Caco-2 (cell line): ENCODE measurements around the gene CAPN15. TPM values are rescaled to one million over a fixed set of nuclear protein-coding genes. Genes with fewer than 3 reads are reported as not detected.

ENCODE experiments used
- BruUV-seq: library from RNA; stranded (reverse); fragments of 400-500 nt; replicated peaks from 2 replicates; lab custom pipeline; 2021; lab: Mats Ljungman, UMichigan
- CTCF ChIA-PET: fragments of 300-600 bp; sonication (Branson Sonifier 250); formaldehyde crosslinking; loops from one replicate; lab custom pipeline; 2022; ENCODE audit warnings: antibody characterized with exemption; lab: Charles Lee
- POLR2A ChIA-PET: fragments of 300-600 bp; sonication (Branson Sonifier 250); formaldehyde crosslinking; loops from one replicate; lab custom pipeline; 2022; ENCODE audit warnings: antibody characterized with exemption; lab: Charles Lee
- DNase-seq, 2 experiments: peaks; one replicate each; pipeline versions ENCODE4 v3.0.0 to v3.0.0-alpha.2; 2020 to 2022
- H3K27me3 ChIP-seq: replicated peaks from 2 replicates; pipeline ENCODE4 v1.6.0; 2011; ENCODE audit warnings: low read length; ENCODE audit not compliant: control insufficient read depth, insufficient read depth
- H3K36me3 ChIP-seq: 2 replicates; pipeline ENCODE4 v1.5.1; 2011; ENCODE audit warnings: low read length; ENCODE audit not compliant: control insufficient read depth, insufficient read depth
- H3K4me1 ChIP-seq: fragments of 250-450 bp; sonication (Bioruptor Pico); 2 replicates; pipeline ENCODE4 v1.5.1; 2020; ENCODE audit warnings: mild to moderate bottlenecking
- H3K4me3 ChIP-seq: 2 replicates; pipeline ENCODE4 v1.5.1; 2011; ENCODE audit warnings: low read depth, mild to moderate bottlenecking, control low read depth, low read length
- H3K9me3 ChIP-seq: fragments of 250-450 bp; sonication (Bioruptor Pico); 2 replicates; pipeline ENCODE4 v1.5.1; 2020; ENCODE audit warnings: mild to moderate bottlenecking, moderate library complexity
- H3K27ac Mint-ChIP-seq: one replicate; pipeline ENCODE4 v1.8.0; 2022; ENCODE audit warnings: mixed read lengths; ENCODE audit not compliant: unreplicated experiment
- H3K27me3 Mint-ChIP-seq: one replicate; pipeline ENCODE4 v1.8.0; 2022; ENCODE audit warnings: mixed read lengths; ENCODE audit not compliant: insufficient read depth, unreplicated experiment
- H3K36me3 Mint-ChIP-seq: one replicate; pipeline ENCODE4 v1.8.0; 2022; ENCODE audit warnings: mild to moderate bottlenecking, mixed read lengths; ENCODE audit not compliant: insufficient read depth, unreplicated experiment
- H3K4me1 Mint-ChIP-seq: one replicate; pipeline ENCODE4 v1.8.0; 2022; ENCODE audit warnings: low read depth, mixed read lengths; ENCODE audit not compliant: unreplicated experiment
- H3K4me3 Mint-ChIP-seq: one replicate; pipeline ENCODE4 v1.8.0; 2022; ENCODE audit warnings: mild to moderate bottlenecking, moderate library complexity, mixed read lengths; ENCODE audit not compliant: unreplicated experiment
- H3K9me3 Mint-ChIP-seq: one replicate; pipeline ENCODE4 v1.8.0; 2022; ENCODE audit warnings: mixed read lengths; ENCODE audit not compliant: unreplicated experiment
- CTCF ChIP-seq, 2 experiments: fragments of 200-600 bp in 1 of 2; IDR thresholded peaks; 1 replicate in 1 of 2; 2 replicates in 1 of 2; pipeline versions ENCODE4 v1.5.1 to v1.8.0; 2011 to 2022; ENCODE audit warnings: antibody characterized with exemption in 1 of 2, control low read depth in 1 of 2, inconsistent platforms in 1 of 2, low read depth in 1 of 2, low read length in 1 of 2, mild to moderate bottlenecking in 1 of 2, moderate library complexity in 1 of 2; ENCODE audit not compliant: insufficient read depth in 1 of 2, severe bottlenecking in 1 of 2, unreplicated experiment in 1 of 2
- intact Hi-C: fragments of 100-400 bp; cut with micrococcal nuclease; formaldehyde crosslinking; loops from one replicate; pipeline ENCODE4 v1.10.0; 2022; ENCODE audit not compliant: unreplicated experiment
- total RNA-seq: library from RNA; stranded (reverse); gene quantifications from 2 replicates; pipeline ENCODE4 v1.2.3, GENCODE V29; 2022

CAPN15 gene
- total RNA-seq, 1 experiment from 2014 or later = 85.3 TPM

DNA sequence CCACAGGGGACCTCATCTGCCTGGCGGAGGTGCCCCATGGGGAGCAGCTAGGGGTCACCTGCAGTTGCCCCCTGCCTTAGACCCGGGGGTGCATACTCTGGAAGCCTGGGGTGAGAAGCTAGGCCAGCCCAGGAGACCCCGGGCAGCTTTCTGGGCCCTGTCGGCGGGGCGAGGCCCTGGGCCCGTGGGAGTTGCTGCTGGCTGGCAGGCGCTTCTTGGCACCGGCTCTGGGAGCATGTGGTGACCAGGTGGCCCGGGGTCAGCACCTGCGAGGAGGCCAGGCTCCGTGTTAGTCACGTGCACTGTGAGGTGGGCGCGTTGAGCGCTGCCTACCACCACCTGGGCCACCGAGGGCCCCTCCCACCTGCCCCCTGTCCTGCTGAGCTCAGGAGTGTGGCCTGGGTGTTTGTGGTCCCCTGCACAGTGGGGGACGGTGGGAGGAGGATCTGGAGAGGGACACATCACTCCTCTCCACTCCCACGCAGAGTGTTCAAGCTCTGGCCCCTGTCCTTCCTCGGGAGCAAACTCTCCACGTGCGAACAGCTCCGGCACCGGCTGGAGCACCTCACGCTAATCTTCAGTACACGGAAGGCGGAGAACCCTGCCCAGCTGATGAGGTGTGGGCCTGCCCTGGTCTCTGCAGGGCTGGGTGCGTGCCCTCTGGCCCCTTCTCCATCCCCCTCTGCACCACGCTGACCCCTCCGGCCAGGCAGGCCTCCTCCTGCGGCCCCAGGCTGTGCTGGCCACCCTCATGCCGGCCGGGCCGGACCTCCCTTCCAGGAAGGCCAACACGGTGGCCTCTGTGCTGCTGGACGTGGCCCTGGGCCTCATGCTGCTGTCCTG lies 48.1 kb downstream of the CAPN15 start:
- Histone ChIP-seq H3K4me1 (no peaks in the 10 kb centered on the region), H3K4me3 (no peak overlapping the region), H3K9me3 (no peaks in the 10 kb centered on the region), H3K36me3 (no peaks in the 10 kb centered on the region), H3K27me3 (no peaks in the 10 kb centered on the region)
- Mint-ChIP-seq H3K27ac (no peak overlapping the region), H3K36me3 (peaks cover 6% of the 10 kb centered on the region), H3K4me3 (no peak overlapping the region), H3K9me3 (no peaks in the 10 kb centered on the region), H3K27me3 (no peaks in the 10 kb centered on the region), H3K4me1 (peaks cover 12% of the 10 kb centered on the region)
- no peak for DNase-seq
- ChIA-PET POLR2A (no interaction called here), CTCF (no interaction called here)
- intact Hi-C loops = no loop called here
- no TSS peak for BruUV-seq
- TF ChIP-seq CTCF (IDR thresholded peaks at IDR 0.05; ENCODE audit: insufficient read depth in 1 of 2, low read depth in 1 of 2, low read length in 1 of 2, severe bottlenecking in 1 of 2, unreplicated experiment in 1 of 2) = no peak

- POLR2A ChIA-PET = no interaction called here
- Histone ChIP-seq H3K27me3 (no peaks in the 10 kb centered on the region), H3K9me3 (no peaks in the 10 kb centered on the region), H3K4me3 (no peak overlapping the region), H3K4me1 (no peaks in the 10 kb centered on the region), H3K36me3 (no peaks in the 10 kb centered on the region)
- Mint-ChIP-seq H3K4me1 (peaks cover 6% of the 10 kb centered on the region), H3K4me3 (no peak overlapping the region), H3K27ac (no peak overlapping the region), H3K27me3 (no peaks in the 10 kb centered on the region), H3K9me3 (no peaks in the 10 kb centered on the region), H3K36me3 (peaks cover 6% of the 10 kb centered on the region)
- CTCF ChIA-PET = interaction anchor here (0.5 to 1.2 kb wide), 2 partner anchors 8 to 9 kb away, joined by 3 to 6 read pairs; no protein-coding TSS in a partner anchor
- no TSS peak for BruUV-seq
- no peak for DNase-seq
- no peak for TF ChIP-seq CTCF (IDR thresholded peaks at IDR 0.05; ENCODE audit: insufficient read depth in 1 of 2, low read depth in 1 of 2, low read length in 1 of 2, severe bottlenecking in 1 of 2, unreplicated experiment in 1 of 2)
- intact Hi-C loops = no loop called here
Observed at GRCh38 chr16:576197-576822, 48.8 kb downstream of the CAPN15 start.

DNA sequence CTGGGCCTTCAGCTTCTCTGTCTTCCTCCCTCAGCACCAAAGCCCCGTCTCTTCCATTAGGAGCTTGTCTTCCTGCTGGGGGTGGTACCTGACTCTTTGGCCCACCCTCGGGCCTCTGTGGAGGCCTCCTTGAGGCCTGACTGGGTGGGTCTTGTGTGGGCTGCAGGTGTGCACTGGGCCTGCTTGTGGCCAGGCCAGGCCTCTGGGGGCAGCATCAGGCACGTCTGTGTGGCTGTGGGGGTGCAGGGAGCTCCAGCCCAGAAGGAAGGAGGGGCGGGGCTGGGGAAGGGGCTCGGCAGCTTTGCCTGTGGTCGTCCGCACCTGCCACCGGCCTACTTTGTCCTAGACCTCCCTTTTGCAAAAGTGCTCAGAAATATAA lies 49.3 kb downstream of the CAPN15 start:
- ChIA-PET POLR2A (no interaction called here), CTCF (interaction anchor here (0.5 to 1.2 kb wide), 2 partner anchors 8 kb away, joined by 3 to 6 read pairs; no protein-coding TSS in a partner anchor)
- intact Hi-C loops = no loop called here
- Mint-ChIP-seq H3K4me3 (no peak overlapping the region), H3K27ac (no peak overlapping the region), H3K4me1 (peaks cover under 1% of the 10 kb centered on the region), H3K36me3 (peaks cover 6% of the 10 kb centered on the region), H3K9me3 (no peaks in the 10 kb centered on the region), H3K27me3 (no peaks in the 10 kb centered on the region)
- no peak for DNase-seq
- Histone ChIP-seq H3K36me3 (no peaks in the 10 kb centered on the region), H3K4me3 (no peak overlapping the region), H3K27me3 (no peaks in the 10 kb centered on the region), H3K9me3 (no peaks in the 10 kb centered on the region), H3K4me1 (no peaks in the 10 kb centered on the region)
- BruUV-seq = no TSS peak
- TF ChIP-seq CTCF (IDR thresholded peaks at IDR 0.05; ENCODE audit: insufficient read depth in 1 of 2, low read depth in 1 of 2, low read length in 1 of 2, severe bottlenecking in 1 of 2, unreplicated experiment in 1 of 2) = peak in 1 of 2 experiments; percentile 30
